ENCODE measurements around the gene PIK3R1. TPM values are rescaled to one million over a fixed set of nuclear protein-coding genes. Genes with fewer than 3 reads are reported as not detected.

The PIK3R1 gene
- total RNA-seq, 2 donors from 2014 or later: 81.8 to 91.5 TPM

GRCh38 chr5:68268852-68269130, 53.2 kb downstream of the PIK3R1 start:
- H3K27ac ChIP-seq: peak overlapping the region; percentile 75 to 77

GRCh38 chr5:68269820-68270219, 54.3 kb downstream of the PIK3R1 start:
- Histone ChIP-seq H3K27ac (peak overlapping the region; percentile 75 to 77), H3K27me3 (replicated peaks; ENCODE audit: insufficient read depth) (no peaks in the 10 kb centered on the region), H3K4me1 (ENCODE audit: control insufficient read depth in 1 of 2, low read depth in 2 of 2) (peaks cover 69 to 99% of the 10 kb centered on the region in 2 donors), H3K9me3 (no peaks in the 10 kb centered on the region), H3K4me3 (no peak overlapping the region), H3K36me3 (no peaks in the 10 kb centered on the region)
- no peak for TF ChIP-seq CTCF (IDR thresholded peaks at IDR 0.05)
- DNase-seq (ENCODE audit: low spot score) (no peak), ATAC-seq (ENCODE audit: insufficient number of reproducible peaks, low FRiP score, low read depth) (no peak)

More at GRCh38 chr5:68268852-68269130, 53.2 kb downstream of the PIK3R1 start:
- ATAC-seq (ENCODE audit: insufficient number of reproducible peaks, low FRiP score, low read depth) (no peak), DNase-seq (ENCODE audit: low spot score) (no peak)
- Histone ChIP-seq H3K4me1 (ENCODE audit: control insufficient read depth in 1 of 2, low read depth in 2 of 2) (peaks cover 72 to 99% of the 10 kb centered on the region in 2 donors), H3K4me3 (peak overlapping the region; percentile 49), H3K27me3 (replicated peaks; ENCODE audit: insufficient read depth) (no peaks in the 10 kb centered on the region), H3K36me3 (no peaks in the 10 kb centered on the region), H3K9me3 (no peaks in the 10 kb centered on the region)
- TF ChIP-seq CTCF (IDR thresholded peaks at IDR 0.05): no peak

GRCh38 chr5:68270399-68270975, 54.9 kb downstream of the PIK3R1 start:
- H3K9me3 ChIP-seq: no peaks in the 10 kb centered on the region
- H3K27me3 ChIP-seq (replicated peaks; ENCODE audit: insufficient read depth): no peaks in the 10 kb centered on the region
- no peak for DNase-seq (ENCODE audit: low spot score)
- peak overlapping the region; percentile 75 to 77 for H3K27ac ChIP-seq
- no peak overlapping the region for H3K4me3 ChIP-seq
- ATAC-seq (ENCODE audit: insufficient number of reproducible peaks, low FRiP score, low read depth): no peak
- no peaks in the 10 kb centered on the region for H3K36me3 ChIP-seq
- H3K4me1 ChIP-seq (ENCODE audit: control insufficient read depth in 1 of 2, low read depth in 2 of 2): peaks cover 62 to 97% of the 10 kb centered on the region in 2 donors
- TF ChIP-seq CTCF (IDR thresholded peaks at IDR 0.05): no peak

- DNase-seq (ENCODE audit: low spot score): no peak
- H3K4me1 ChIP-seq (ENCODE audit: control insufficient read depth in 1 of 2, low read depth in 2 of 2): peaks cover 58 to 91% of the 10 kb centered on the region in 2 donors
- H3K4me3 ChIP-seq: no peak overlapping the region
- H3K27me3 ChIP-seq (replicated peaks; ENCODE audit: insufficient read depth): no peaks in the 10 kb centered on the region
- ATAC-seq (ENCODE audit: insufficient number of reproducible peaks, low FRiP score, low read depth): no peak
- peak overlapping the region; percentile 10 to 18 for H3K27ac ChIP-seq
- no peak for TF ChIP-seq CTCF (IDR thresholded peaks at IDR 0.05)
- no peaks in the 10 kb centered on the region for H3K36me3 ChIP-seq
- no peaks in the 10 kb centered on the region for H3K9me3 ChIP-seq
Observed at GRCh38 chr5:68271124-68271523, 55.6 kb downstream of the PIK3R1 start.

GRCh38 chr5:68272289-68272688, 56.7 kb downstream of the PIK3R1 start:
- DNase-seq (ENCODE audit: low spot score): no peak
- ATAC-seq (ENCODE audit: insufficient number of reproducible peaks, low FRiP score, low read depth): no peak
- peaks cover 46 to 79% of the 10 kb centered on the region in 2 donors for H3K4me1 ChIP-seq (ENCODE audit: control insufficient read depth in 1 of 2, low read depth in 2 of 2)
- H3K4me3 ChIP-seq: no peak overlapping the region
- no peak overlapping the region for H3K27ac ChIP-seq
- H3K36me3 ChIP-seq: no peaks in the 10 kb centered on the region
- H3K9me3 ChIP-seq: no peaks in the 10 kb centered on the region
- peak; percentile 28 for TF ChIP-seq CTCF (IDR thresholded peaks at IDR 0.05)
- no peaks in the 10 kb centered on the region for H3K27me3 ChIP-seq (replicated peaks; ENCODE audit: insufficient read depth)

Data from thoracic aorta (tissue), 2 donors.